ENCODE results near the gene DRC1.
A peak's percentile ranks its signal among the peaks of the same experiment; 100 is the strongest.

Gene DRC1

DNA sequence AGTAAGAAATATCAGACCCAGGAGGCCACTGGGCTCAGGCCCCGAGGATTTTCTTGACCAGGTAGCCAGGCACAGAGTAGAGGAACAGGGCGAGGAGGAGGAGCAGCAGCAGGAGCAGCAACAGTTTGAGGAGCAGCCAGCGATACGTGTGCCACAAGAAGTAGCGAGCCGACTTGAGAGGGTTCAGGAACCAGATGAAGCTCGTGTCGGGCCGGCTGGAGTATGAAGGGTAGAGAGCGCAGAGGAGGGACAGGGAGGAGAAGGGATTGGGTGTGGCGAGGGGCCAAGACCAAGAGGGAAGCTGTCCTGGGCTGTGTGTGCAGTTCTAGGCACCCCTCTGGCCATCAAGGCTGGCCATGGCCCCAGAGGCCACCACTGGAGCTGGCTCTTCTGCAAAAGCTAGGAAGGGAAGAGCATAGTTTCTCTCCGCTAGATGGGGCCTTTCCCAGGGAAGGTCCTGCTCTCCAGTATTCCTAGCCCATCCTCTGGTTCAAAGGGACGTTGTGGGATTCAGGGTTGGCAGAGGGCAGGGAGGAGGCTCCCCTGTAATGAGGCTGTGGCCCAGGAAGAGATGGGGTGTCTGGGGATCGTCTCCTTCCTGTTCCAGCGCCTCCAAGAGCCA, 58.4 kb downstream of the DRC1 start:
- no peak for DNase-seq (ENCODE audit: low read depth, low spot score)
- Histone ChIP-seq H3K9ac (ENCODE audit: insufficient read length, low read depth) (no peak overlapping the region), H3K4me1 (ENCODE audit: insufficient read depth, insufficient read length) (peaks cover 36% of the 10 kb centered on the region), H3K9me3 (ENCODE audit: insufficient read depth, low read length) (no peaks in the 10 kb centered on the region), H3K27me3 (ENCODE audit: insufficient read depth, insufficient read length) (no peaks in the 10 kb centered on the region), H3K4me3 (ENCODE audit: insufficient read length, low read depth) (no peak overlapping the region), H3K36me3 (ENCODE audit: insufficient read depth, insufficient read length, low read length) (no peaks in the 10 kb centered on the region)
- TF ChIP-seq SUZ12 (IDR thresholded peaks at IDR 0.05; ENCODE audit: extremely low read depth, insufficient read depth, insufficient read length) (no peak), ZNF274 (IDR thresholded peaks at IDR 0.05; ENCODE audit: low read depth, low read length) (no peak), YY1 (IDR thresholded peaks at IDR 0.05; ENCODE audit: insufficient read depth, insufficient read length) (no peak)

DNA sequence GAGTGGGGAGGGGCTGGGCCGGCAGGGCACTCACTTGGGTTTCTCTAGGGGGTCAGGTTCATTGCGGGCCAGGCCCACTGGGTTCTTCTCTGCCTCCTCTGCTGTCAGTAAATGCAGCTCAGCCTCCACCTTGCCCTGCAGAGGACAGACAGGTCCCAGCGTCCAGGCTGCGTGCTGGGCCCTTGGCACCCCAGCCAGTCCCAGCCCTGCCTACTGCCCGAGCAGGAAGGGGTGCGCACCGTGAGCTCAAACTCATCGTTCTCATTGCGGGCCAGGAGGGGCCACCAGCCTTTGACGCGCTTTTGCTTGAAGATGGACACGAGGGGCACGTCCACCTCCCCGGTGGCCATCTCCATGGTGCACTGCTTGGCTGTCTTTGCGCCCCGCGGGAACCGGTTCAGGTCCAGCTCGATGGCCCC, 58.9 kb downstream of the DRC1 start:
- Histone ChIP-seq H3K9ac (ENCODE audit: insufficient read length, low read depth) (no peak overlapping the region), H3K9me3 (ENCODE audit: insufficient read depth, low read length) (no peaks in the 10 kb centered on the region), H3K4me1 (ENCODE audit: insufficient read depth, insufficient read length) (peaks cover 35% of the 10 kb centered on the region), H3K27me3 (ENCODE audit: insufficient read depth, insufficient read length) (no peaks in the 10 kb centered on the region), H3K4me3 (ENCODE audit: insufficient read length, low read depth) (no peak overlapping the region), H3K36me3 (ENCODE audit: insufficient read depth, insufficient read length, low read length) (no peaks in the 10 kb centered on the region)
- TF ChIP-seq YY1 (IDR thresholded peaks at IDR 0.05; ENCODE audit: insufficient read depth, insufficient read length) (no peak), ZNF274 (IDR thresholded peaks at IDR 0.05; ENCODE audit: low read depth, low read length) (no peak), SUZ12 (IDR thresholded peaks at IDR 0.05; ENCODE audit: extremely low read depth, insufficient read depth, insufficient read length) (no peak)
- DNase-seq (ENCODE audit: low read depth, low spot score): no peak

DNA sequence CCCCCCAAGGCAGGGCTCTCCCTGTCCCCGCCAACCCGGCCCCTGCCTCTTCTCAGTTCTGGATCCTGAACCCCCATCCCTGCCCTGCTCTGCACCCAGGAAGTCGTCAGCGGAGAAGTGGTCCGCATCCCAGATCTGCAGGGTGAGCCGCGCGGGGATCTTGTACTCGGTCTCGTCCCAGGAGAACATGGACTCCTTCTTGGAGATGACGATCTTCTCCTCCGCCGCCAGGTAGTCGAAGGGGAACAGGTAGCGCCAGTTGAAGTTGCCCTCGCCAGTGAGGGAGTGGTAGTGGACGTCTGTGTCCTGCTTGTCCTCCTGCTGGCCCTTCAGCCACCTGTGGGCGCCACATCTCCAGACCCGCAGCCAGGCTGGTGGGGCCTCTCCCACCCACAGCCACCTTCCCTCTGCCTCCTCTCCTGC, 59.9 kb downstream of the DRC1 start:
- Histone ChIP-seq H3K4me1 (ENCODE audit: insufficient read depth, insufficient read length) (peaks cover 27% of the 10 kb centered on the region), H3K36me3 (ENCODE audit: insufficient read depth, insufficient read length, low read length) (no peaks in the 10 kb centered on the region)

DNA sequence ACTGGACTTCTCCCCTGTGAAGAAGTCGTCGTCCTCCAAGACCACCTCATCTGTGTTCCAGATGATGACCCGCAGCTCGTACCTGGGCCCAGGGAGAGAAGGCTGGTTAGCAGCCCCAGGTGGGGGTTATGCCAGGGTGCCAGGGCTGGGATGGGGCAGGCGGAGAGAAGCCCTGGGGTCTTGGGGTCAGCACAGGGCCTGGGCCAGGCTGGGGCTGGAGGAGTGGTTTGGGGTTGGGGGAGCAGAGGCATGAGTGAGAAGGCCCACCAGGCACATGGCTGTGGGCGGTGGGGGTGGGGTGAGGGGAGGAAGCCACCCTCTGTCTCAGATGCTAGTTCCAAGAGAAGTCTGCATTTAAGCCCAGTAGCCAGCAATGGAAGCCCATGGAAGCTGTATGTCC, 60.4 kb downstream of the DRC1 start:
- TF ChIP-seq SUZ12 (IDR thresholded peaks at IDR 0.05; ENCODE audit: extremely low read depth, insufficient read depth, insufficient read length): no peak
- TF ChIP-seq YY1 (IDR thresholded peaks at IDR 0.05; ENCODE audit: insufficient read depth, insufficient read length): no peak
- no peak for TF ChIP-seq ZNF274 (IDR thresholded peaks at IDR 0.05; ENCODE audit: low read depth, low read length)
- H3K4me1 ChIP-seq (ENCODE audit: insufficient read depth, insufficient read length): peaks cover 27% of the 10 kb centered on the region
- DNase-seq (ENCODE audit: low read depth, low spot score): no peak
- H3K27me3 ChIP-seq (ENCODE audit: insufficient read depth, insufficient read length): no peaks in the 10 kb centered on the region
- H3K36me3 ChIP-seq (ENCODE audit: insufficient read depth, insufficient read length, low read length): no peaks in the 10 kb centered on the region
- no peaks in the 10 kb centered on the region for H3K9me3 ChIP-seq (ENCODE audit: insufficient read depth, low read length)
- no peak overlapping the region for H3K4me3 ChIP-seq (ENCODE audit: insufficient read length, low read depth)
- no peak overlapping the region for H3K9ac ChIP-seq (ENCODE audit: insufficient read length, low read depth)

More for the DNA sequence above, 59.9 kb downstream of the DRC1 start:
- H3K4me3 ChIP-seq (ENCODE audit: insufficient read length, low read depth): no peak overlapping the region
- no peaks in the 10 kb centered on the region for H3K27me3 ChIP-seq (ENCODE audit: insufficient read depth, insufficient read length)
- no peaks in the 10 kb centered on the region for H3K9me3 ChIP-seq (ENCODE audit: insufficient read depth, low read length)
- TF ChIP-seq SUZ12 (IDR thresholded peaks at IDR 0.05; ENCODE audit: extremely low read depth, insufficient read depth, insufficient read length) (no peak), ZNF274 (IDR thresholded peaks at IDR 0.05; ENCODE audit: low read depth, low read length) (no peak), YY1 (IDR thresholded peaks at IDR 0.05; ENCODE audit: insufficient read depth, insufficient read length) (no peak)
- no peak for DNase-seq (ENCODE audit: low read depth, low spot score)
- H3K9ac ChIP-seq (ENCODE audit: insufficient read length, low read depth): no peak overlapping the region

DNA sequence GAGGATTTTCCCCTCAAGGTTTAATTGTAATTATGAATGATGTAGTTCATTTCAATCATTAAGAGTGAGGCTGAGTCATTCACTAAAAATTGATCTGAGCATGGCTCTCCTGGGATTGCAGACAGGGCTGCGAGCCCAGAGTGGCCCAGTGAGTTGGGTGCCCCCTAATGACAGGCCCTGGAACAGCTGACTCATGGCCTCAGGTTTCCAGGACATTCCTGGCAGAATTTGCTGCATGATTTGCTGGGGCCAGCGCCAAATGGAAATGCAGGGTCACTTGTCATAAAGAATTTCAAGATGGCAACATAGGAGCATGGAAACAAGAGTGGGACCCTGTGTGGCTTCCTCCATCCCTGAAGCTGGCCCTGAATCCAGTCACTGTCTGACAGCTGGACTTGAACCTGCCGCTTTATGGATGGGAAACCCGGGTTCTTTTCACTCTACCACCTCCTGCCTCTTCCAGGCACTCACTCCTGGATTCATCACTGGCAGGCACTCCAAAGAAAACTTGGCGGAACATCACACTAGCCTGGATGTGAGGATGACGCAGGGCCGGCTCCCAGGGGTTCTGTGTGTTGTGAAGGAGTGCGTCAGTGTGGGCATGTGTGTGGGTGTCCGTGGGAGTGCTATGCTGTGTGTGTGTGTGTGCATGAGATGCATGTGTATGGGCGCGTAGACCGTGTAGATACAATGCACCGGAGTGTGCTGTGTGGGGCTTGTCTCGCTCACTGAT, 61.0 kb downstream of the DRC1 start:
- no peaks in the 10 kb centered on the region for H3K36me3 ChIP-seq (ENCODE audit: insufficient read depth, insufficient read length, low read length)
- H3K4me3 ChIP-seq (ENCODE audit: insufficient read length, low read depth): no peak overlapping the region
- peak; percentile 64 for DNase-seq (ENCODE audit: low read depth, low spot score)
- TF ChIP-seq ZNF274 (IDR thresholded peaks at IDR 0.05; ENCODE audit: low read depth, low read length) (no peak), YY1 (IDR thresholded peaks at IDR 0.05; ENCODE audit: insufficient read depth, insufficient read length) (no peak), SUZ12 (IDR thresholded peaks at IDR 0.05; ENCODE audit: extremely low read depth, insufficient read depth, insufficient read length) (no peak)
- H3K9me3 ChIP-seq (ENCODE audit: insufficient read depth, low read length): no peaks in the 10 kb centered on the region
- H3K27me3 ChIP-seq (ENCODE audit: insufficient read depth, insufficient read length): no peaks in the 10 kb centered on the region
- peaks cover 23% of the 10 kb centered on the region for H3K4me1 ChIP-seq (ENCODE audit: insufficient read depth, insufficient read length)
- H3K9ac ChIP-seq (ENCODE audit: insufficient read length, low read depth): no peak overlapping the region

DNA sequence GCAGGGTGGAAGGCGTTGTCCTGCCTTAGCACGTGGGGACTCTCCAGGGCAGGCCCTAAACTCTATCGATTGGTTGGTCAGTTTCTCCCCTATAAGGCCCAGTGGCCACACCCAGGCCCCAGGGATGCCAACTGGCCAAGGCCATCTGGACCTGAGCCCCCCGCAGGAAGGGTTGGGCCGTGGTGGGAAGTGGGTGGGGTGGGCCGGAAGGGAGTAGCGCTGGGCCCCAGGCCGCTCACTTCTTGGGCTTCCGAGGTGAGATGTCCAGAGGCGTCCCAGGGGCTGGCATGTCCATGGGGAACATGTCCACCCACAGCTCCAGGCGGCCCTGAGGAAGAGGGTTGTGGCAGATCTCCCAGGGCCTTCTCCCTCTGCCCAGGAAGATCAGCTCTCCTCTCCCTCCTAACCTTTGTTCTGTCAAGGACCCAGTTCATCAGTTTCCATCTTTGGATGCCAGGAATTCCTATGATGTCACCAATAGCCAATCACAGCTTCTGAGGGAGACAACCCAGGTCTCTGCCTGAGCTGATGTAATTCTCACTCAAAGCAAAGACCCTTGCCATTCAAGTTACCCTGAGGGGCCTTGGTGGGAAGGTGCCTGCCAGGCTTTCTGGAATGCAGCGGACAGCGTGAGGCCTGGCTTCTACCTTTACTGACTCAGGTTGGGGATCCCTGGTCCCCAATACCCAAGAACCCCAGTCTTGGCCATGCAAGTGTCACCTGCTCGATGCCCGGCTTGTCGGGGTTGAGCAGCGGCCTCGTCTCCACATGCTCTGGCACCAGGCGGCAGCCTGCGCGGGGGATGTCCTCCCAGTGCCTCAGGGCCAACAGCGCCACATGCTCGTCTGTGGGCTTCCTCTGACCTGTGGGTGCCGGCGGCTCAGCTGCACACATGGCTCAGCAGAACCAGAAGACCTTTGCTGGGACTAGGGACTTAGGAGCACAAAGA, 61.8 kb downstream of the DRC1 start:
- Histone ChIP-seq H3K36me3 (ENCODE audit: insufficient read depth, insufficient read length, low read length) (no peaks in the 10 kb centered on the region), H3K27me3 (ENCODE audit: insufficient read depth, insufficient read length) (no peaks in the 10 kb centered on the region), H3K4me1 (ENCODE audit: insufficient read depth, insufficient read length) (peaks cover 23% of the 10 kb centered on the region), H3K4me3 (ENCODE audit: insufficient read length, low read depth) (no peak overlapping the region), H3K9ac (ENCODE audit: insufficient read length, low read depth) (no peak overlapping the region), H3K9me3 (ENCODE audit: insufficient read depth, low read length) (no peaks in the 10 kb centered on the region; the same call in 1 of the 2 replicates)
- DNase-seq (ENCODE audit: low read depth, low spot score): peak; percentile 82
- TF ChIP-seq SUZ12 (IDR thresholded peaks at IDR 0.05; ENCODE audit: extremely low read depth, insufficient read depth, insufficient read length) (no peak), YY1 (IDR thresholded peaks at IDR 0.05; ENCODE audit: insufficient read depth, insufficient read length) (no peak), ZNF274 (IDR thresholded peaks at IDR 0.05; ENCODE audit: low read depth, low read length) (no peak)

Measured in NT2/D1 (cell line).